Fibroblast of villous mesenchyme (primary cell): ENCODE data around the gene ZNF423. TPM values are rescaled to one million over a fixed set of nuclear protein-coding genes. Genes with fewer than 3 reads are reported as not detected.

Source experiments
- DNase-seq: peaks from one replicate; pipeline ENCODE4 v3.0.0-alpha.2; 2010; ENCODE audit warnings: low read depth
- H3K4me3 ChIP-seq: 2 replicates; pipeline ENCODE4 v1.5.1; 2011; ENCODE audit warnings: low read depth, mild to moderate bottlenecking, low read length
- CTCF ChIP-seq: IDR thresholded peaks from 2 replicates; pipeline ENCODE4 v1.5.1; 2012; ENCODE audit warnings: low read depth, mild to moderate bottlenecking, low read length; ENCODE audit not compliant: insufficient read depth
- total RNA-seq: library from RNA; depleted of rRNA; stranded (reverse); fragments of >200 nt; gene quantifications from 2 replicates; pipeline ENCODE4 v1.2.3, GENCODE V29; 2012

ZNF423 gene
- total RNA-seq, 1 donor, result 0.43 TPM

GRCh38 chr16:49598383-49599170 is 257.3 kb downstream of the ZNF423 start:
- no peak for DNase-seq
- no peak for TF ChIP-seq CTCF
- H3K4me3 ChIP-seq, result no peak overlapping the region

GRCh38 chr16:49597796-49598195 is 258.1 kb downstream of the ZNF423 start:
- DNase-seq, result no peak
- no peak for TF ChIP-seq CTCF
- no peak overlapping the region for H3K4me3 ChIP-seq

GRCh38 chr16:49596648-49597291 is 259.1 kb downstream of the ZNF423 start:
- H3K4me3 ChIP-seq, result no peak overlapping the region
- DNase-seq, result no peak
- no peak for TF ChIP-seq CTCF

GRCh38 chr16:49596068-49596467 is 259.8 kb downstream of the ZNF423 start:
- no peak overlapping the region for H3K4me3 ChIP-seq
- DNase-seq, result no peak
- no peak for TF ChIP-seq CTCF

- TF ChIP-seq CTCF, result no peak
- no peak for DNase-seq
These were observed 261.0 kb downstream of the ZNF423 start for GRCh38 chr16:49594685-49595498.

GRCh38 chr16:49594153-49594552 is 261.8 kb downstream of the ZNF423 start:
- no peak overlapping the region for H3K4me3 ChIP-seq
- no peak for TF ChIP-seq CTCF
- no peak for DNase-seq

More at GRCh38 chr16:49594685-49595498, 261.0 kb downstream of the ZNF423 start:
- H3K4me3 ChIP-seq, result no peak overlapping the region
